Measurements from ENCODE around the gene SPAG8. TPM values are rescaled to one million over a fixed set of nuclear protein-coding genes. Genes with fewer than 3 reads are reported as not detected.
A peak's percentile ranks its signal among the peaks of the same experiment; 100 is the strongest.

SPAG8 gene, protein sequence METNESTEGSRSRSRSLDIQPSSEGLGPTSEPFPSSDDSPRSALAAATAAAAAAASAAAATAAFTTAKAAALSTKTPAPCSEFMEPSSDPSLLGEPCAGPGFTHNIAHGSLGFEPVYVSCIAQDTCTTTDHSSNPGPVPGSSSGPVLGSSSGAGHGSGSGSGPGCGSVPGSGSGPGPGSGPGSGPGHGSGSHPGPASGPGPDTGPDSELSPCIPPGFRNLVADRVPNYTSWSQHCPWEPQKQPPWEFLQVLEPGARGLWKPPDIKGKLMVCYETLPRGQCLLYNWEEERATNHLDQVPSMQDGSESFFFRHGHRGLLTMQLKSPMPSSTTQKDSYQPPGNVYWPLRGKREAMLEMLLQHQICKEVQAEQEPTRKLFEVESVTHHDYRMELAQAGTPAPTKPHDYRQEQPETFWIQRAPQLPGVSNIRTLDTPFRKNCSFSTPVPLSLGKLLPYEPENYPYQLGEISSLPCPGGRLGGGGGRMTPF
- not detected in 2 replicates for total RNA-seq

DNA sequence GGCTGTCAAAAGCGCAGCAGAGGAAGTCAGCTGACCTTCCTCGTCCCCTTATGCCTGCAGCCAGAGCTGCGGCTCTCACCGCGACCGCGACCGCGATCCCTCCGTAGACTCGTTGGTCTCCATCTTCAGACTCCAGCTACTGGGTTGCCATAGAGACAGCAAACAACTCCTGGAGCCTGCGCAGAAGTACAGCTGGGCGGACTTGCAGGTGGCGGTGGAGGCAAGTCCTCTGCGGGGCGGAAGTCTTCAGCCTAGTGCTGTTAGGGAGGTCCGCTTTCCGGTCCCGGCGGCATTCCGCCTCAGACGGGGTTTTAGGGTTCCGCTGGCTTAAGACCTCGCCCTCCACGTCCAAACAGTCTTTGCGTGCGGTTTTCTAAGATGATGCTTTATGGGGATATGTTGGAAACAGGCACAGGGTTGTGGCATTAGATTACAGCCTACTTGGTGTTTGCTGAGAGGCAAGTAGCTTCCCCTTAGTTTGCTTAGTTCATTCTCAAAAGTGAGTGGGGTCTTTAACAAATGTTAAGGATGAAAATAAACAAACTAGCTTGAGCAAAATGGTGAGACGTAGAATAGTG is at the start of gene SPAG8:
SPAG8 (minus strand) TSS at position 238 of the 578 bp plus-strand sequence; CDS start at position 123, 115 bp downstream.
- TF ChIP-seq, protein P1, sequence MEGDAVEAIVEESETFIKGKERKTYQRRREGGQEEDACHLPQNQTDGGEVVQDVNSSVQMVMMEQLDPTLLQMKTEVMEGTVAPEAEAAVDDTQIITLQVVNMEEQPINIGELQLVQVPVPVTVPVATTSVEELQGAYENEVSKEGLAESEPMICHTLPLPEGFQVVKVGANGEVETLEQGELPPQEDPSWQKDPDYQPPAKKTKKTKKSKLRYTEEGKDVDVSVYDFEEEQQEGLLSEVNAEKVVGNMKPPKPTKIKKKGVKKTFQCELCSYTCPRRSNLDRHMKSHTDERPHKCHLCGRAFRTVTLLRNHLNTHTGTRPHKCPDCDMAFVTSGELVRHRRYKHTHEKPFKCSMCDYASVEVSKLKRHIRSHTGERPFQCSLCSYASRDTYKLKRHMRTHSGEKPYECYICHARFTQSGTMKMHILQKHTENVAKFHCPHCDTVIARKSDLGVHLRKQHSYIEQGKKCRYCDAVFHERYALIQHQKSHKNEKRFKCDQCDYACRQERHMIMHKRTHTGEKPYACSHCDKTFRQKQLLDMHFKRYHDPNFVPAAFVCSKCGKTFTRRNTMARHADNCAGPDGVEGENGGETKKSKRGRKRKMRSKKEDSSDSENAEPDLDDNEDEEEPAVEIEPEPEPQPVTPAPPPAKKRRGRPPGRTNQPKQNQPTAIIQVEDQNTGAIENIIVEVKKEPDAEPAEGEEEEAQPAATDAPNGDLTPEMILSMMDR (IDR thresholded peaks at IDR 0.05; ENCODE audit: insufficient read depth, low read length, poor library complexity, severe bottlenecking), result no peak
- Histone ChIP-seq H3K4me3 (ENCODE audit: low read depth, low read length) (peak within 1 kb of the TSS; percentile 36), H3K27me3 (ENCODE audit: control insufficient read depth, insufficient read depth, low read length) (no peaks in the 10 kb centered on the region), H3K36me3 (ENCODE audit: control insufficient read depth, insufficient read depth, low read length) (no peaks in the 10 kb centered on the region)
- DNase-seq (ENCODE audit: low read depth), result peak; percentile 98

DNA sequence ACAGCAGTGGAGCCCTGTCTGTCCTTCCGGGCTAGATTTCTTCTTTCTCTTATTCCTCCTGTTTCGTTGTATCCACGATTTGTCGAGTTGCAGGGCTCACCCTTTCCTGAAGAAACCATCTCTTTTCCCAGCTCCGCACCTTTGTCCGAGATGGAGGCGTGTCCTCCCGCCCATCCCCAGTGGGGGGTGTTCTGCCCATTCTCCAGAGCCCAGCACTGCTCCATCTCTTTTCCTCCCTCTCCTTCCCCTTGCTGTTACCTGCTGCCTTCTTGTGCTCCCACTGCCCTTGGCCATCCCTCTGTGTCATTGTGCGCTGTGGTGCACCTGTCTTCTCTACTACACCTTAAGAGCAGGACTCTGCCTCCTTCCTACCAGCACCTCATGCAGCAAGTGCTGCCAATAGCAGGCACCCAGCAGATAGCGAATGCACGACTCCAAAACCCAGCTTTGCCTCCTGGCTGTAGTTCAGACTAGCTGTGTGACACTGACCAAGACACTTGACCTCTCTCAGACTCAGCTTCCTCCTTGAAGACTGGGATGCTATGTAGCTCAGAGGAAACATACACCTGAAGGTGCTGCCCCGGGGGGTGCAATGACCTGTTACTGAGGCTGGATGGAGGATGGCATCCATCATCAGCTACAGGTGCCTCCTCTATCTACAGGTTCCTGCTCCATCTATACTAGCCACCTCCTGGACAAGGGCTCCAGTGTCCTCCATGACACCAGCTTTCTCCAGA is 49.3 kb upstream of the SPAG8 start:
- Histone ChIP-seq H3K36me3 (ENCODE audit: control insufficient read depth, insufficient read depth, low read length) (no peaks in the 10 kb centered on the region), H3K27me3 (ENCODE audit: control insufficient read depth, insufficient read depth, low read length) (peaks cover 27% of the 10 kb centered on the region)

DNA sequence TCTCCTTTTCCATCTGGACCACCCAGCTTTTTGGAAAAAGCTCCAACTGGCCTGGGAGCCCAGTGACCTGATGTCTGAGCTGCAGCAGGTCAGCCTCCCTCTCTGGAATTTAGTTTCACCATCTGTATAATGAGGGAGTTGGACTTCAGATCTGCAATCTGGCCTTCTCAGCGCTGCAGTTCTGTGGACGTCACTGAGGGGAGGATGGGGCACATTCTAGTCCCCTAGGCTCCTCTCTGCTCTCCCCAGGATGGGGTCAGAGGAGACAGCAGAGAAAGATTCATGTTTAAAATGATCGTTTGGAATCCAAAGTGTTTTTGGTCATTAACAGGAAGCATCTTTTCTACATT is 47.9 kb upstream of the SPAG8 start:
- TF ChIP-seq, protein P1 (IDR thresholded peaks at IDR 0.05; ENCODE audit: insufficient read depth, low read length, poor library complexity, severe bottlenecking), result no peak

More for the DNA sequence above, 49.3 kb upstream of the SPAG8 start:
- TF ChIP-seq, protein P1 (IDR thresholded peaks at IDR 0.05; ENCODE audit: insufficient read depth, low read length, poor library complexity, severe bottlenecking), result no peak
- no peak overlapping the region for H3K4me3 ChIP-seq (ENCODE audit: low read depth, low read length)
- no peak for DNase-seq (ENCODE audit: low read depth)

DNA sequence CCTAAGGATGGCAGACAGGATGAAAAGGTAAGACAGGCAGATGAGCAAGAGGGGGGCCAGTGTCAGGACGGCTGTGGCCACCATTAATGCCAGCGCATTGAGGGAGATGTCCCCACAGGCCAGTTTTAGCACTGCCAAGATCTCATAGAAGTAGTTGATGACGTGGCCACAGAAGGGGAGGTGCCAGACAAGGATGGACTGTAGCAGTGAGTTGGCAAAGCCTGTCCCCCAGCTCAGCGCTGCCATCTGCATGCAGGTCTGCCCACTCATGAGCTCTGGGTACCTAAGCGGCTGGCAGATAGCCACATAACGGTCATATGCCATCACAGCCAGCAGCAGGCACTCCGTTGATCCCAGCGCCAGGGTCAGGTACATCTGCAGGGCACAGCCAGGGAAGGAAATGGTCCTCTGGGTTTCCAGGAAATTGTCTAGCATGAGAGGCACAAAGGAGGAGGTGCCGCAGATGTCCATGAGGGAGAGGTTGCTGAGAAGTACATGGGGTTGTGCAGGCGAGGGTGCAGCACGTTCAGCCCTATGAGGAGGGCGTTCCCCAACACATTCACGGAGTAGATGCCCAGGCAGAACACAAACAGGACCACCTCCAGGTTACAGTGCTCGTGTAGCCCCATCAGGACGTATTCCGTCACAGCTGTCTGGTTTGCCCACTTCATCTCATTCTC is 47.4 kb upstream of the SPAG8 start:
- Histone ChIP-seq H3K27me3 (ENCODE audit: control insufficient read depth, insufficient read depth, low read length) (peaks cover 31% of the 10 kb centered on the region), H3K4me3 (ENCODE audit: low read depth, low read length) (no peak overlapping the region), H3K36me3 (ENCODE audit: control insufficient read depth, insufficient read depth, low read length) (no peaks in the 10 kb centered on the region)
- TF ChIP-seq, protein P1 (IDR thresholded peaks at IDR 0.05; ENCODE audit: insufficient read depth, low read length, poor library complexity, severe bottlenecking), result no peak
- no peak for DNase-seq (ENCODE audit: low read depth)

More for the DNA sequence above, 47.9 kb upstream of the SPAG8 start:
- Histone ChIP-seq H3K36me3 (ENCODE audit: control insufficient read depth, insufficient read depth, low read length) (no peaks in the 10 kb centered on the region), H3K4me3 (ENCODE audit: low read depth, low read length) (no peak overlapping the region), H3K27me3 (ENCODE audit: control insufficient read depth, insufficient read depth, low read length) (peaks cover 31% of the 10 kb centered on the region)
- DNase-seq (ENCODE audit: low read depth), result no peak

DNA sequence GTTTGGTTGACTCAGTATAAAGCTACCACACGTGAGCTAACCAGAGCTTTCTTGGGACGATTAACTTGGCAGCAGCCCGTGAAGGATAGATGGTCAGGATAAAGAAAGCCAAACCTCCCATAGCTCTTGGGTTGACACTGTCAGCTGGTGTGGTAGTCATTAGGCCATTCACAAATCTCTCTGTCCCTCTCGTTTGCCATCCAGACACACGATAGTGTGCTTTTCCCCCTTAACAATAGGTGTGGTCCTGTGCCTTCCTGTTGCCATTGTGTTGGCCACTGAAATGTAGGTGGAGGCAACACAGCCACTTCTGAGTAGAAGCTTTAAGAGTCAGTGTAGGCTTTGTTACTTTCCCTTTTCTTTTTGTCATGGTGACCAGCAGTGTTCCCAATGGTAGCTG is 46.4 kb upstream of the SPAG8 start:
- H3K27me3 ChIP-seq (ENCODE audit: control insufficient read depth, insufficient read depth, low read length), result peaks cover 27% of the 10 kb centered on the region
- DNase-seq (ENCODE audit: low read depth), result no peak
- H3K4me3 ChIP-seq (ENCODE audit: low read depth, low read length), result no peak overlapping the region
- no peaks in the 10 kb centered on the region for H3K36me3 ChIP-seq (ENCODE audit: control insufficient read depth, insufficient read depth, low read length)
- TF ChIP-seq, protein P1 (IDR thresholded peaks at IDR 0.05; ENCODE audit: insufficient read depth, low read length, poor library complexity, severe bottlenecking), result no peak
